Right cardiac atrium (tissue), 5 donors: Measurements from ENCODE around the gene PTOV1. TPM values are rescaled to one million over a fixed set of nuclear protein-coding genes. Genes with fewer than 3 reads are reported as not detected.
A peak's percentile ranks its signal among the peaks of the same experiment; 100 is the strongest.

Source experiments
- ATAC-seq, 2 donors: fragments of 200-7000 bp; cut with Tn5 transposase; one replicate each; pipeline versions ENCODE4 v1.8.0 to v1.9.1; 2020; ENCODE audit warnings: moderate library complexity in 2 of 2, mild to moderate bottlenecking in 1 of 2
- DNase-seq, 3 donors: peaks; one replicate each; pipeline ENCODE4 v3.0.0-alpha.2; 2020
- H3K27ac ChIP-seq: one replicate; pipeline ENCODE4 v1.5.1; 2013; ENCODE audit warnings: mild to moderate bottlenecking, low read length, control low read depth, moderate library complexity
- H3K27me3 ChIP-seq: one replicate; pipeline ENCODE4 v1.6.1; 2013; ENCODE audit not compliant: control insufficient read depth, insufficient read depth
- H3K4me1 ChIP-seq: one replicate; pipeline ENCODE4 v1.6.1; 2013; ENCODE audit warnings: low read length; ENCODE audit not compliant: control insufficient read depth, insufficient read depth
- H3K4me3 ChIP-seq: one replicate; pipeline ENCODE4 v1.5.1; 2013; ENCODE audit warnings: low read length, control low read depth
- H3K9me3 ChIP-seq: one replicate; pipeline ENCODE4 v1.6.1; 2013; ENCODE audit warnings: low read length; ENCODE audit not compliant: control insufficient read depth
- WGBS: extraction: QIAGEN DNeasy Blood & Tissue Kit; methylation state at CpG from one replicate; pipeline ENCODE4 v1.1.7; 2013; 5-methylcytosine and 5-hydroxymethylcytosine counted together
- intact Hi-C, 4 donors: fragments of 100-400 bp; cut with DNase I; formaldehyde crosslinking; loops; one replicate each; pipeline versions ENCODE4 v1.11.0 to v1.14.0; 2022 to 2023
- polyA plus RNA-seq: library from polyadenylated mRNA; stranded (reverse); fragments of 200-250 nt; gene quantifications from one replicate; pipeline ENCODE4 v1.2.3, GENCODE V29; 2013
- total RNA-seq, 4 donors: library from RNA; stranded (reverse); fragmentation: NEBNext Ultra II Directional; extraction: Animal tissue kit (Norgen Biotek cat#: 25700); gene quantifications; one replicate each; pipeline ENCODE4 v1.2.1, GENCODE V29; 2021
- donor health status: healthy with polysubstance abuse.
- donor health status: DM: no; HTN: yes; CAD: no.
- donor health status: DM: no; HTN: no; CAD: no.
- donor health status: DM: no; HTN: yes; CAD: no; lungs with severe emphysema.
- donor health status: DM: yes; HTN: yes; CAD: no.

Gene PTOV1
- total and polyA plus RNA-seq, 5 donors: 127 to 146 (median 138) TPM

DNA sequence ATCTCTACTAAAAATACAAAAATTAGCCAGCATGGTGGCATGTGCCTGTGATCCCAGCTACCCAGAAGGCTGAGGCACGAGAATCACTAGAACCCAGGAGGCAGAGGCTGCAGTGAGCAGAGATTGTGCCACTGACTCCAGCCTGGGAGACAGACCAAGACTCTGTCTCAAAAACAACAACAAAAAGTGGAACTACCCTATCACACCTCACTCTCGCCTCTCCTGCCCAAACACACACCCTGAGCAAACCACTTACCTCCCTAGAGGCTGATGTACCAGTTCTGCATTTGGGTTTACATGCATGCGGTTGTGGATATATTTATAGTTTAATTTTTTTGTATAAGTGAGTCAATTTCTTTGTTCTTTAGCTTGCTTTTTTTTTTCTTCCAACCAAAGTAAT is 7.7 kb upstream of the PTOV1 start:
- intact Hi-C loops: no loop called here
- 87% methylated on average over 3 of the region's 3 CpGs for WGBS

DNA sequence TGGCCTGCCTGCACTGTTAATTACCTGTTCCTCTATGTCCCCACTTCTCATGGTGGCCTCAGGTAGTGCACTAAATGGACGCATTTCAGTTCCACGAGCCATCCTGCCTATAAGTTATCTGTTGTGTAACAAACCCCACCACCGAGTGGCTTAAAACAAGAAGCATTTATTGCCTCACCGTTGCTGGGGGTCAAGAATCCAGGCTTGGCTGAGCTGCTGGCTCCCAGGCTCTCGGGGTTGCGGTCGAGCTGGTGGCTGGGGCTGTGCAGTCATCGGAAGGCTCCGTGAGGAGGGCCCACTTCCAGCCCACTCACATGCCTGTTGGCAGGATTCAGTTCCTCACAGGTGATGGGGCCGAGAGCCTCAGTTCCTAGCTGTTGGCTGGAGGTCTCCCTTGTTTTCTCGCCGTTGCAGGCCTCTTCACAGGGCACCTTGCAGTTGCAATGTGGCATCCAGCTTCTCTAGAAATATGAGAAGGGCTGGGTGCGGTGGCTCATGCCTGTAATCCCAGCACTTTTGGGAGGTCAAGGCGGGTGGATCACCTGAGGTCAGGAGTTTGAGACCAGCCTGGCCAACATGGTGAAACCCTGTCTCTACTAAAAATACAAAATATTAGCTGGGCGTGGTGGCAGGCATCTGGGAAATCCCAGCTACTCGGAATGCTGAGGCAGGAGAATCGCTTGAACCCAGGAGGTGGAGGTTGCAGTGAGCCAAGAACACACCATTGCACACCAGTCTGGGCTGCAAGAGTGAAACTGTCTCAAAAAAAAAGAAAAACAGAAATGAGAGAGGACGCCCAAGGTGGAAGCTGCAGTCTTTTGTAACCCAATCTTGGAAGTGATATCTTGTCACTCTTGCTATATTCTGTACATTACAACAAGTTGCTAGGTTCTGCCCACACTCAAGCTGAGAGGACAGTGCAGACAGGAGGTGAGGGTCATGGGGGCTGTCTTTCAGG is 6.5 kb upstream of the PTOV1 start:
- Histone ChIP-seq H3K27ac (no peak overlapping the region), H3K4me1 (no peaks in the 10 kb centered on the region), H3K27me3 (no peaks in the 10 kb centered on the region), H3K4me3 (no peak overlapping the region), H3K9me3 (no peaks in the 10 kb centered on the region)
- DNase-seq: no peak
- no peak for ATAC-seq
- intact Hi-C loops: no loop called here
- WGBS: 81% methylated on average over 18 of the region's 18 CpGs

More for the DNA sequence above, 7.7 kb upstream of the PTOV1 start:
- no peaks in the 10 kb centered on the region for H3K27me3 ChIP-seq
- DNase-seq (no peak), ATAC-seq (no peak)
- no peaks in the 10 kb centered on the region for H3K9me3 ChIP-seq
- no peaks in the 10 kb centered on the region for H3K4me1 ChIP-seq
- H3K27ac ChIP-seq: no peak overlapping the region
- H3K4me3 ChIP-seq: no peak overlapping the region

DNA sequence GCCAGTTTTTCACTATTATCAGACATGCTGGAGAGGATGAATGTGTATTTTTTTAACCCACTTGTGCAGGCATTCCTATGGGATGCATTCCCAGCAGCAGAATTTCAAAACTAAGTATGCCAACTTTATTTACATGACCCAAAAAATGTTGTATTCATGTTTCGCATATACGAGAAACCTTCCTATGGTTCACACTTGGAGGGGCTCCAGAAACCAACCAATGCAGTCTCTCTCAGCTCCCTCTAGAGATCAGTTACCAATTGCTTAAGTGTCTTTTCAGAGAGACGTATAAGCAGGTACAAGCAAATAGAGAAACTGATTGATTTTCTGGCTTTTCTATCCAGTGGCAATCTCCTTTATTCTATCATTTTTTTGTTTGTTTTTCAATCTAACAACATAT is 5.5 kb upstream of the PTOV1 start:
- no peaks in the 10 kb centered on the region for H3K9me3 ChIP-seq
- 67% methylated on average over 3 of the region's 3 CpGs for WGBS
- intact Hi-C loops: no loop called here
- H3K27ac ChIP-seq: no peak overlapping the region
- no peak for ATAC-seq
- DNase-seq: no peak
- H3K4me3 ChIP-seq: no peak overlapping the region
- no peaks in the 10 kb centered on the region for H3K4me1 ChIP-seq
- no peaks in the 10 kb centered on the region for H3K27me3 ChIP-seq

- Histone ChIP-seq H3K9me3 (no peaks in the 10 kb centered on the region), H3K27me3 (no peaks in the 10 kb centered on the region), H3K27ac (no peak overlapping the region), H3K4me1 (no peaks in the 10 kb centered on the region), H3K4me3 (no peak overlapping the region)
- DNase-seq (no peak), ATAC-seq (no peak)
- WGBS: 71% methylated on average over 5 of the region's 5 CpGs
- intact Hi-C loops: no loop called here
These were observed 4.6 kb upstream of the PTOV1 start for GRCh38 chr19:49846408-49846807.

GRCh38 chr19:49847731-49848696 is 2.9 kb upstream of the PTOV1 start:
- 90% methylated on average over 10 of the region's 10 CpGs for WGBS
- H3K27me3 ChIP-seq: no peaks in the 10 kb centered on the region
- ATAC-seq (no peak), DNase-seq (peak in 2 of 3 donors; percentile 23 to 31)
- no peak overlapping the region for H3K27ac ChIP-seq
- H3K4me3 ChIP-seq: no peak overlapping the region
- intact Hi-C loops: no loop called here
- no peaks in the 10 kb centered on the region for H3K9me3 ChIP-seq
- peaks cover 6% of the 10 kb centered on the region for H3K4me1 ChIP-seq

GRCh38 chr19:49848938-49849337 is 2.0 kb upstream of the PTOV1 start:
- no peaks in the 10 kb centered on the region for H3K27me3 ChIP-seq
- DNase-seq (no peak), ATAC-seq (no peak)
- no peaks in the 10 kb centered on the region for H3K9me3 ChIP-seq
- no peak overlapping the region for H3K27ac ChIP-seq
- 90% methylated on average over 3 of the region's 3 CpGs for WGBS
- no peak overlapping the region for H3K4me3 ChIP-seq
- intact Hi-C loops: no loop called here
- H3K4me1 ChIP-seq: peaks cover 6% of the 10 kb centered on the region

GRCh38 chr19:49849433-49850220 is 1.3 kb upstream of the PTOV1 start:
- 91% methylated on average over 15 of the region's 15 CpGs for WGBS
- no peak for ATAC-seq

GRCh38 chr19:49850221-49850486 is 805 bp upstream of the PTOV1 start:
- no peaks in the 10 kb centered on the region for H3K27me3 ChIP-seq
- intact Hi-C loops: loop anchor here in 1 of 4 donors (10.0 kb wide), 1 partner anchor 165 kb away; the partner anchor contains the start of gene ADM5
- peak overlapping the region; percentile 53 for H3K27ac ChIP-seq
- DNase-seq (peak in 1 of 3 donors; percentile 50), ATAC-seq (peak; percentile 0 to 2)
- no peaks in the 10 kb centered on the region for H3K9me3 ChIP-seq
- 56% methylated on average over 12 of the region's 12 CpGs for WGBS
- peaks cover 6% of the 10 kb centered on the region for H3K4me1 ChIP-seq
- H3K4me3 ChIP-seq: peak overlapping the region; percentile 21

More at GRCh38 chr19:49849433-49850220, 1.3 kb upstream of the PTOV1 start:
- no peaks in the 10 kb centered on the region for H3K9me3 ChIP-seq
- peak overlapping the region; percentile 21 for H3K4me3 ChIP-seq
- H3K27ac ChIP-seq: peak overlapping the region; percentile 53
- intact Hi-C loops: loop anchor here in 1 of 4 donors (10.0 kb wide), 1 partner anchor 165 kb away; the partner anchor contains the start of gene ADM5
- peaks cover 6% of the 10 kb centered on the region for H3K4me1 ChIP-seq
- peak in 2 of 3 donors; percentile 15 to 35 for DNase-seq
- no peaks in the 10 kb centered on the region for H3K27me3 ChIP-seq

- Histone ChIP-seq H3K27me3 (no peaks in the 10 kb centered on the region), H3K4me1 (peaks cover 6% of the 10 kb centered on the region), H3K27ac (peak overlapping the region; percentile 98), H3K4me3 (peak overlapping the region; percentile 98), H3K9me3 (no peaks in the 10 kb centered on the region)
- WGBS: 2% methylated on average over 76 of the region's 78 CpGs
- DNase-seq (peak; percentile 43 to 83 (median 71)), ATAC-seq (no peak)
- intact Hi-C loops: loop anchor here in 1 of 4 donors (10.0 kb wide), 1 partner anchor 167 kb away; the partner anchor contains the start of gene ADM5
These were observed 699 bp downstream of the PTOV1 start for GRCh38 chr19:49851456-49852259.
